Stimulated activated CD4-positive, alpha-beta T cell treated with anti-CD3 and anti-CD28 coated beads, Interleukin-12 subunit alpha, Interleukin-12 subunit beta, amount 100 ng/mL, for 4 hours (primary cell): ENCODE data around the gene ELAVL3.
A peak's percentile ranks its signal among the peaks of the same experiment; 100 is the strongest.
"Not testable (repeated sequence)": the region's sequence is repeated elsewhere in the genome, so short reads cannot be mapped to it uniquely, and the experiment has no call there.

ENCODE experiments used
- DNase-seq: peaks from one replicate; pipeline ENCODE4 v3.0.0-alpha.2; 2020

ELAVL3 gene

GRCh38 chr19:11458236-11458900, 22.5 kb downstream of the ELAVL3 start:
- no peak for DNase-seq

GRCh38 chr19:11457831-11458230, 23.0 kb downstream of the ELAVL3 start:
- no peak for DNase-seq

- DNase-seq, result no peak
Observed at GRCh38 chr19:11457115-11457514, 23.7 kb downstream of the ELAVL3 start.

GRCh38 chr19:11456659-11457058, 24.2 kb downstream of the ELAVL3 start:
- no peak for DNase-seq

GRCh38 chr19:11455233-11455554, 25.7 kb downstream of the ELAVL3 start:
- not testable (repeated sequence) for DNase-seq

GRCh38 chr19:11453468-11454341, 27.1 kb downstream of the ELAVL3 start:
- DNase-seq, result no peak

GRCh38 chr19:11452620-11453310, 28.1 kb downstream of the ELAVL3 start:
- no peak for DNase-seq

- no peak for DNase-seq
Observed at GRCh38 chr19:11451871-11452619, 28.8 kb downstream of the ELAVL3 start.

- DNase-seq, result no peak
Observed at GRCh38 chr19:11451327-11451870, 29.4 kb downstream of the ELAVL3 start.

GRCh38 chr19:11450570-11451326, 30.1 kb downstream of the ELAVL3 start:
- no peak for DNase-seq

- no peak for DNase-seq
Observed at GRCh38 chr19:11448923-11449554, 31.8 kb downstream of the ELAVL3 start.

GRCh38 chr19:11448410-11448809, 32.4 kb downstream of the ELAVL3 start:
- DNase-seq, result no peak

- no peak for DNase-seq
Observed at GRCh38 chr19:11447347-11448262, 33.2 kb downstream of the ELAVL3 start.

GRCh38 chr19:11446652-11447301, 34.1 kb downstream of the ELAVL3 start:
- DNase-seq, result peak; percentile 40

GRCh38 chr19:11446271-11446651, 34.6 kb downstream of the ELAVL3 start:
- no peak for DNase-seq

- no peak for DNase-seq
Observed at GRCh38 chr19:11445141-11445540, 35.7 kb downstream of the ELAVL3 start.

GRCh38 chr19:11444059-11444458, 36.8 kb downstream of the ELAVL3 start:
- DNase-seq, result no peak

- DNase-seq, result no peak
Observed at GRCh38 chr19:11437955-11438354, 42.9 kb downstream of the ELAVL3 start.

GRCh38 chr19:11435833-11436313, 45.0 kb downstream of the ELAVL3 start:
- no peak for DNase-seq
